Muscle of arm (tissue), 14 donors: ENCODE data around the gene TXNIP. TPM values are rescaled to one million over a fixed set of nuclear protein-coding genes. Genes with fewer than 3 reads are reported as not detected.
"Not testable (repeated sequence)": the region's sequence is repeated elsewhere in the genome, so short reads cannot be mapped to it uniquely, and the experiment has no call there.

Experiments used
- DNase-seq: peaks from one replicate; pipeline ENCODE4 v3.0.0-alpha.2; 2013
- long read RNA-seq, 11 donors: transcript quantifications; one replicate each; lab custom pipeline, GENCODE V29; 2026
- polyA plus RNA-seq, 12 donors: library from polyadenylated mRNA; unstranded; fragments of 120-200 nt; gene quantifications; one replicate each; pipeline ENCODE4 v1.2.1, GENCODE V29; 2013; ENCODE audit not compliant: insufficient read length in 12 of 12

Gene TXNIP
- polyA plus RNA-seq, result 100 to 1,000 TPM in 11 of 12 donors, not detected in 1; 241 to 361 (median 276) TPM
- long read RNA-seq, donor 1, transcript TXNIP-204 (8 exons, 2,926 nt), result major isoform, 166 of 600 reads
- long read RNA-seq, donor 1, transcript TXNIP-202 (2 exons, 509 nt), result minor isoform, 16 of 600 reads
- long read RNA-seq, donor 1, partial matches to known transcripts, result 408 of 600 reads
- long read RNA-seq, donor 1, other reads (novel, unspliced or antisense), result 6 of 600 reads
- long read RNA-seq, donor 2, transcript TXNIP-204 (8 exons, 2,926 nt), result major isoform, 68 of 130 reads
- long read RNA-seq, donor 2, partial matches to known transcripts, result 51 of 130 reads
- long read RNA-seq, donor 2, other reads (novel, unspliced or antisense), result 8 of 130 reads
- long read RNA-seq, donor 3, transcript TXNIP-204 (8 exons, 2,926 nt), result major isoform, 31 of 59 reads
- long read RNA-seq, donor 3, partial matches to known transcripts, result 27 of 59 reads
- long read RNA-seq, donor 3, other reads (novel, unspliced or antisense), result 0 of 59 reads
- long read RNA-seq, donor 4, transcript TXNIP-204 (8 exons, 2,926 nt), result major isoform, 13 of 53 reads
- long read RNA-seq, donor 4, partial matches to known transcripts, result 40 of 53 reads
- long read RNA-seq, donor 4, other reads (novel, unspliced or antisense), result 0 of 53 reads
- long read RNA-seq, donor 5, transcript TXNIP-204 (8 exons, 2,926 nt), result major isoform, 74 of 121 reads
- long read RNA-seq, donor 5, partial matches to known transcripts, result 44 of 121 reads
- long read RNA-seq, donor 5, other reads (novel, unspliced or antisense), result 0 of 121 reads
- long read RNA-seq, donor 6, transcript TXNIP-204 (8 exons, 2,926 nt), result major isoform, 48 of 62 reads
- long read RNA-seq, donor 6, partial matches to known transcripts, result 12 of 62 reads
- long read RNA-seq, donor 6, other reads (novel, unspliced or antisense), result 0 of 62 reads
- long read RNA-seq, donor 7, transcript TXNIP-204 (8 exons, 2,926 nt), result major isoform, 24 of 50 reads
- long read RNA-seq, donor 7, partial matches to known transcripts, result 26 of 50 reads
- long read RNA-seq, donor 7, other reads (novel, unspliced or antisense), result 0 of 50 reads
- long read RNA-seq, donor 8, transcript TXNIP-204 (8 exons, 2,926 nt), result major isoform, 71 of 156 reads
- long read RNA-seq, donor 8, partial matches to known transcripts, result 78 of 156 reads
- long read RNA-seq, donor 8, other reads (novel, unspliced or antisense), result 0 of 156 reads
- long read RNA-seq, donor 9, transcript TXNIP-204 (8 exons, 2,926 nt), result major isoform, 47 of 100 reads
- long read RNA-seq, donor 9, partial matches to known transcripts, result 50 of 100 reads
- long read RNA-seq, donor 9, other reads (novel, unspliced or antisense), result 0 of 100 reads
- long read RNA-seq, donor 10, transcript TXNIP-204 (8 exons, 2,926 nt), result major isoform, 111 of 159 reads
- long read RNA-seq, donor 10, partial matches to known transcripts, result 42 of 159 reads
- long read RNA-seq, donor 10, other reads (novel, unspliced or antisense), result 0 of 159 reads
- long read RNA-seq, donor 11, transcript TXNIP-204 (8 exons, 2,926 nt), result major isoform, 50 of 109 reads
- long read RNA-seq, donor 11, partial matches to known transcripts, result 51 of 109 reads
- long read RNA-seq, donor 11, other reads (novel, unspliced or antisense), result 5 of 109 reads

- DNase-seq, result peak; percentile 99
These were observed at the start of gene TXNIP for GRCh38 chr1:145996433-145997015. TXNIP (minus strand) TSS chr1:145996579; CDS start chr1:145996266, 313 bp downstream.

- DNase-seq, result no peak
These were observed 43.4 kb upstream of the TXNIP start for GRCh38 chr1:146039844-146040194.

- peak; percentile 91 for DNase-seq
These were observed 40.7 kb upstream of the TXNIP start for GRCh38 chr1:146036965-146037646.

GRCh38 chr1:146036241-146036964 lies 40.0 kb upstream of the TXNIP start:
- DNase-seq, result no peak

- DNase-seq, result peak; percentile 30
These were observed 38.7 kb upstream of the TXNIP start for GRCh38 chr1:146035048-146035423.

GRCh38 chr1:146032631-146033219 lies 36.3 kb upstream of the TXNIP start:
- DNase-seq, result peak; percentile 40

GRCh38 chr1:146031476-146031875 lies 35.1 kb upstream of the TXNIP start:
- no peak for DNase-seq

GRCh38 chr1:146029117-146029516 lies 32.7 kb upstream of the TXNIP start:
- DNase-seq, result no peak

- DNase-seq, result not testable (repeated sequence)
These were observed 30.3 kb upstream of the TXNIP start for GRCh38 chr1:146026650-146027049.

GRCh38 chr1:146025787-146026495 lies 29.6 kb upstream of the TXNIP start:
- DNase-seq, result not testable (repeated sequence)

- DNase-seq, result no peak
These were observed 26.2 kb upstream of the TXNIP start for GRCh38 chr1:146022403-146023127.

GRCh38 chr1:146021622-146022402 lies 25.4 kb upstream of the TXNIP start, which contains the start of gene HJV:
HJV (minus strand) TSS chr1:146021735; CDS start chr1:146020231, 1,504 bp downstream.
- peak; percentile 19 for DNase-seq

- no peak for DNase-seq
These were observed 24.7 kb upstream of the TXNIP start for GRCh38 chr1:146021050-146021445.

- DNase-seq, result no peak
These were observed 24.0 kb upstream of the TXNIP start for GRCh38 chr1:146020058-146021049.
